Colonic mucosa (tissue), 4 donors: Measurements from ENCODE around the gene TMEM106C. TPM values are rescaled to one million over a fixed set of nuclear protein-coding genes. Genes with fewer than 3 reads are reported as not detected.

Source experiments
- DNase-seq: peaks from one replicate; pipeline ENCODE4 v3.0.0-alpha.2; 2020
- H3K27ac ChIP-seq: fragments of 200-600 bp; one replicate; pipeline ENCODE4 v1.8.0; 2021
- H3K27me3 ChIP-seq: fragments of 200-600 bp; one replicate; pipeline ENCODE4 v1.8.0; 2021
- H3K36me3 ChIP-seq: fragments of 200-600 bp; one replicate; pipeline ENCODE4 v1.8.0; 2021
- H3K4me1 ChIP-seq: fragments of 200-600 bp; one replicate; pipeline ENCODE4 v1.8.0; 2021; ENCODE audit warnings: mild to moderate bottlenecking
- H3K4me3 ChIP-seq: fragments of 200-600 bp; one replicate; pipeline ENCODE4 v1.8.0; 2021
- H3K9ac ChIP-seq, 2 donors: one replicate each; pipeline ENCODE4 v1.7.0; 2013; ENCODE audit warnings: control low read depth in 2 of 2, low read depth in 2 of 2, low read length in 2 of 2
- H3K9me3 ChIP-seq: fragments of 200-600 bp; one replicate; pipeline ENCODE4 v1.8.0; 2021
- CTCF ChIP-seq: fragments of 200-600 bp; IDR thresholded peaks from one replicate; pipeline ENCODE4 v1.8.0; 2022; ENCODE audit warnings: antibody characterized with exemption, mild to moderate bottlenecking
- intact Hi-C: fragments of 100-400 bp; cut with DNase I; formaldehyde crosslinking; loops from one replicate; pipeline ENCODE4 v1.14.1; 2022
- total RNA-seq, 2 donors: library from RNA; stranded (reverse); fragmentation: NEBNext Ultra II Directional in 1 of 2; extraction: Animal tissue kit (Norgen Biotek cat#: 25700) in 1 of 2; gene quantifications; one replicate each; pipeline ENCODE4 v1.2.1, GENCODE V29; 2021
- donor health status: healthy.
- donor health status: DM: no; HTN: no; CAD: no.
- donor health status: DM: no; HTN: no; CAD: no.

The TMEM106C gene
- total RNA-seq, result 100 to 1,000 TPM; 187 to 258 TPM

DNA sequence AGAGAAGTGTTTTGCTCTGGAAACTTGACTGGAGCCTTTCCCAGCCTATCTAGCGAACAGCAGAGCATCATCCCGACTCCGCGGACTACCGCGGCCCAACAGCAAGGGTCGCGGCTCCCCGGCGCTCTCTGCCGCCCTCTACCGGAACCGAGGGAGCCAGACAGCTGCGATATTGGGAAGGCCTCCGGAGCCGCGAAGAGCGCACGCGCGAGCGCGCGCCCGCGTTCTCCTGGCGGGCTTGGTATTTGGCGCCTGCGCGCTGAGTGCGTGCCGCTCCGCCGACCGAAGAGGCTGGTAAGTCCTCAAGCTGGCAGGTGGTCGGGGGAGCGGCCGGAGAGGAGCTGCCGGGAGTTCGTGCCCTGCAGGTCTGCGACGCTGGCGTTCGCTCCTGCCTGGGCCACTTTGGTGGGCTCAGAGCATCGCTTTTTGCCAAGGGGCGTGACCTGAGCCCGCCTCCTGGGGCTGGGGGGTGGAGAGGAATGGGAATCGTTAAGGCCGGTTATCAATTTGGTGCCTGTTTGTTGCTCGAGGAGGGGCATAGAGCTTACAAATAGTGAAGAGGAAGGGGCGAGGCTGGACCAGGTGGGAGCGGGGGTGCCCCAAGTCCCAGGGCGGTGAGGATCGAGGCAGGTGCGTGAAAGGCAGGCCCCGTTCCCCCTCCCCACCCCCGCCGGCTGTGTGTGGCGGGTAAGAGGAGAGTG lies at the start of gene TMEM106C:
TSS of gene TMEM106C (plus strand) at position 257 of the 701 bp plus-strand sequence. CDS start 641 bp downstream, outside the sequence.
- H3K36me3 ChIP-seq, result no peaks in the 10 kb centered on the region
- H3K9me3 ChIP-seq, result no peaks in the 10 kb centered on the region
- H3K27ac ChIP-seq, result peak within 1 kb of the TSS; percentile 85
- H3K27me3 ChIP-seq, result no peaks in the 10 kb centered on the region
- peak; percentile 86 for TF ChIP-seq CTCF
- DNase-seq, result peak; percentile 93
- peak within 1 kb of the TSS; percentile 91 for H3K4me3 ChIP-seq
- intact Hi-C loops, result no loop called here
- peak within 1 kb of the TSS; percentile 81 to 92 for H3K9ac ChIP-seq
- H3K4me1 ChIP-seq, result no peaks in the 10 kb centered on the region

DNA sequence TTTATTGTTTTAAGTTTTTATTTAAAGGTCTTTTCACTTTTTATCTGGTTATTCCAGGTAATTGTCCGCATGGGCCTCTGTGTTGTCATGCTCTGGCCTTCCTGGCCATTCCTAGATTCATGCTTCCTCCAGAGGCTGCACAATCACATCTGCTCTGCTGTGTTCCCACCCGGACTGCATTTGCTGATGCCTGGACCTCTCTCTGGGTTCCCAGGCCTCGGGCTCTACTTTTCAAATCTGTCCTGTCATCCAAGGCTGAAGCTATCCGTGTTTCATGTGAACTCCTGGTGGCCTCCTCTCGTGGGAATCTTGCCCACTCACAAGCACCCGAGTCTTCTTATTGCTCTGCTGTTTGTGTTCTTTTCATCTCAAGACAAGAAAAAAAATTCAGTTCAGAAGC lies 42.5 kb upstream of the TMEM106C start:
- no peak for DNase-seq
- no peaks in the 10 kb centered on the region for H3K27me3 ChIP-seq
- H3K4me3 ChIP-seq, result no peak overlapping the region
- no peak for TF ChIP-seq CTCF
- H3K36me3 ChIP-seq, result no peaks in the 10 kb centered on the region
- no peaks in the 10 kb centered on the region for H3K9me3 ChIP-seq
- no peak overlapping the region for H3K9ac ChIP-seq
- intact Hi-C loops, result no loop called here
- H3K4me1 ChIP-seq, result no peaks in the 10 kb centered on the region
- no peak overlapping the region for H3K27ac ChIP-seq

GRCh38 chr12:47921907-47922306 lies 41.5 kb upstream of the TMEM106C start:
- Histone ChIP-seq H3K4me1 (no peaks in the 10 kb centered on the region), H3K27me3 (no peaks in the 10 kb centered on the region), H3K9me3 (no peaks in the 10 kb centered on the region), H3K9ac (no peak overlapping the region), H3K27ac (no peak overlapping the region), H3K4me3 (no peak overlapping the region), H3K36me3 (no peaks in the 10 kb centered on the region)
- intact Hi-C loops, result no loop called here
- no peak for DNase-seq
- TF ChIP-seq CTCF, result no peak

- no peaks in the 10 kb centered on the region for H3K9me3 ChIP-seq
- no peak overlapping the region for H3K9ac ChIP-seq
- H3K27me3 ChIP-seq, result no peaks in the 10 kb centered on the region
- H3K36me3 ChIP-seq, result no peaks in the 10 kb centered on the region
- H3K4me1 ChIP-seq, result no peaks in the 10 kb centered on the region
- no peak overlapping the region for H3K4me3 ChIP-seq
- no peak for DNase-seq
- H3K27ac ChIP-seq, result no peak overlapping the region
- TF ChIP-seq CTCF, result no peak
- intact Hi-C loops, result no loop called here
These were observed 36.0 kb upstream of the TMEM106C start for GRCh38 chr12:47927346-47927745.

DNA sequence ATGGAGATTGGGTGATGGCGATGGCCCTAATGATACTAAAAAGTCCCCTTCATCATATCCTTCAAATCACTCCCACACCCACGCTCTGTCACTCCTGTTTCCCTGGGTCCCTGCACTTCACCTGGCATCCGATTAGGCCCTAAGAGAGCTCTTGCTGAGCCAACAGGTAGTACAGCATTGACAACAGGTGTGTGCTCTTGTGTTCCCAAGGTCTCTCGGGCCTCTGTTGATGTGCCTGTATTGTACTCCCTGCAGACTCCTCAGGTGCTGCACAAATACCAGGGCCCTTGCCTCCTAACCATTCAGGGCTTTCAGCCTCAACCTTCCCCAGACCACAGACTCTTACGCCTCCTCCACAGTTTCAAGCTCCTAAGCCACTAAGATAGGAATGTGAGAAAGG lies 32.8 kb upstream of the TMEM106C start:
- Histone ChIP-seq H3K27me3 (no peaks in the 10 kb centered on the region), H3K9ac (no peak overlapping the region), H3K9me3 (no peaks in the 10 kb centered on the region), H3K36me3 (no peaks in the 10 kb centered on the region), H3K27ac (no peak overlapping the region), H3K4me3 (no peak overlapping the region), H3K4me1 (no peaks in the 10 kb centered on the region)
- intact Hi-C loops, result no loop called here
- TF ChIP-seq CTCF, result no peak
- no peak for DNase-seq
